ENCODE measurements around the gene TTLL11.

GRCh38 chr9:121841771-121842611 lies 251.1 kb downstream of the TTLL11 start:
- TF ChIP-seq CTCF (IDR thresholded peaks at IDR 0.05) (no peak), POLR2A (IDR thresholded peaks at IDR 0.05) (no peak)

Data from right lobe of liver (tissue), 4 donors.